Endodermal cell (in vitro differentiated cells): Measurements from ENCODE around the gene SHISAL2B. TPM values are rescaled to one million over a fixed set of nuclear protein-coding genes. Genes with fewer than 3 reads are reported as not detected.

Source experiments
- DNase-seq: peaks from one replicate; pipeline ENCODE4 v3.0.0-alpha.2; 2017
- H3K27ac ChIP-seq: 2 replicates; pipeline ENCODE4 v1.5.1; 2013; ENCODE audit warnings: mild to moderate bottlenecking, low read depth, low read length, moderate library complexity
- H3K27me3 ChIP-seq: 2 replicates; pipeline ENCODE4 v1.6.1; 2013; ENCODE audit warnings: mild to moderate bottlenecking, low read length, moderate library complexity; ENCODE audit not compliant: insufficient read depth, control insufficient read depth, poor library complexity, severe bottlenecking
- H3K36me3 ChIP-seq: 2 replicates; pipeline ENCODE4 v1.7.0; 2013; ENCODE audit warnings: mild to moderate bottlenecking, low read length, moderate library complexity; ENCODE audit not compliant: control insufficient read depth, insufficient read depth
- H3K4me1 ChIP-seq: one replicate; pipeline ENCODE4 v1.7.0; 2013; ENCODE audit warnings: low read length; ENCODE audit not compliant: control insufficient read depth, insufficient read depth
- H3K4me3 ChIP-seq: 2 replicates; pipeline ENCODE4 v1.5.1; 2013; ENCODE audit warnings: mild to moderate bottlenecking, low read length, moderate library complexity
- H3K9ac ChIP-seq: 2 replicates; pipeline ENCODE4 v1.6.1; 2013; ENCODE audit warnings: mild to moderate bottlenecking, low read length, moderate library complexity; ENCODE audit not compliant: poor library complexity, severe bottlenecking; ENCODE audit errors: extremely low read depth
- H3K9me3 ChIP-seq: 2 replicates; pipeline ENCODE4 v1.6.1; 2013; ENCODE audit warnings: mild to moderate bottlenecking, low read length, moderate library complexity; ENCODE audit not compliant: control insufficient read depth
- H3K27ac Mint-ChIP-seq: 2 replicates; pipeline ENCODE4 v1.8.0; 2020; ENCODE audit warnings: mixed read lengths
- H3K27me3 Mint-ChIP-seq: 2 replicates; pipeline ENCODE4 v1.8.0; 2021; ENCODE audit warnings: mild to moderate bottlenecking, mixed read lengths; ENCODE audit not compliant: insufficient read depth
- H3K36me3 Mint-ChIP-seq: 2 replicates; pipeline ENCODE4 v1.8.0; 2020; ENCODE audit warnings: low read depth, mixed read lengths
- H3K4me1 Mint-ChIP-seq: 2 replicates; pipeline ENCODE4 v1.8.0; 2020; ENCODE audit warnings: mixed read lengths
- H3K4me3 Mint-ChIP-seq: 2 replicates; pipeline ENCODE4 v1.8.0; 2020; ENCODE audit warnings: mild to moderate bottlenecking, moderate library complexity, mixed read lengths
- H3K9me3 Mint-ChIP-seq: 2 replicates; pipeline ENCODE4 v1.8.0; 2020; ENCODE audit warnings: mild to moderate bottlenecking, mixed read lengths
- CTCF ChIP-seq: fragments of 200-600 bp; sonication (generic); conservative IDR thresholded peaks from 2 replicates; pipeline ENCODE4 v1.5.0; 2021; ENCODE audit warnings: antibody characterized with exemption, mild to moderate bottlenecking
- WGBS, 2 experiments: methylation state at CpG; one replicate each; pipeline versions ENCODE4 v1.1.5 to v1.1.7; 2013; ENCODE audit warnings: missing lambda C conversion rate in 2 of 2, mixed read lengths in 1 of 2; ENCODE audit not compliant: insufficient coverage in 1 of 2, insufficient read length in 1 of 2; 5-methylcytosine and 5-hydroxymethylcytosine counted together
- total RNA-seq, 2 donors: library from RNA; stranded (reverse); fragmentation: NEBNext Ultra II Directional in 1 of 2; extraction: Animal tissue kit (Norgen Biotek cat#: 25700) in 1 of 2; gene quantifications; 2 replicates in 1 of 2; 3 replicates in 1 of 2; pipeline ENCODE4 v1.2.1, GENCODE V29; 2021

SHISAL2B gene
- total RNA-seq, 2 donors from 2014 or later = 112 to 143 TPM

- H3K36me3 ChIP-seq = no peaks in the 10 kb centered on the region
- peaks cover 4% of the 10 kb centered on the region for H3K4me1 ChIP-seq
- H3K27ac ChIP-seq = no peak overlapping the region
- H3K27me3 ChIP-seq = no peaks in the 10 kb centered on the region
- peak; percentile 70 for TF ChIP-seq CTCF
- H3K9me3 ChIP-seq = no peaks in the 10 kb centered on the region
- no peak overlapping the region for H3K9ac ChIP-seq
- Mint-ChIP-seq H3K4me1 (peaks cover 29% of the 10 kb centered on the region), H3K9me3 (no peaks in the 10 kb centered on the region), H3K27ac (no peak overlapping the region), H3K36me3 (no peaks in the 10 kb centered on the region), H3K27me3 (no peaks in the 10 kb centered on the region), H3K4me3 (no peak overlapping the region)
- WGBS, 2 experiments = 91 to 98% methylated on average over 7 of the region's 7 CpGs
- DNase-seq = peak; percentile 77
- H3K4me3 ChIP-seq = no peak overlapping the region
Observed at GRCh38 chr5:64682608-64683007, 7.7 kb upstream of the SHISAL2B start.

- H3K4me1 ChIP-seq = peaks cover 4% of the 10 kb centered on the region
- Mint-ChIP-seq H3K27me3 (no peaks in the 10 kb centered on the region), H3K36me3 (no peaks in the 10 kb centered on the region), H3K9me3 (no peaks in the 10 kb centered on the region), H3K4me3 (no peak overlapping the region), H3K4me1 (peaks cover 50% of the 10 kb centered on the region), H3K27ac (peak overlapping the region; percentile 32)
- TF ChIP-seq CTCF = no peak
- no peak overlapping the region for H3K9ac ChIP-seq
- no peaks in the 10 kb centered on the region for H3K9me3 ChIP-seq
- WGBS, 2 experiments = 75 to 85% methylated on average over 5 of the region's 5 CpGs
- no peak overlapping the region for H3K4me3 ChIP-seq
- DNase-seq = no peak
- H3K27me3 ChIP-seq = no peaks in the 10 kb centered on the region
- H3K36me3 ChIP-seq = no peaks in the 10 kb centered on the region
- H3K27ac ChIP-seq = no peak overlapping the region
Observed at GRCh38 chr5:64685866-64686265, 4.4 kb upstream of the SHISAL2B start.

- peaks cover 19% of the 10 kb centered on the region for H3K36me3 Mint-ChIP-seq
- peaks cover 2% of the 10 kb centered on the region for H3K9me3 Mint-ChIP-seq
- H3K4me1 Mint-ChIP-seq = peaks cover 59% of the 10 kb centered on the region
- 97% methylated on average over 3 of the region's 3 CpGs; no CpG with 5 or more reads in 1 of the 2 experiments for WGBS, 2 experiments
- no peak overlapping the region for H3K9ac ChIP-seq
- peaks cover 5% of the 10 kb centered on the region for H3K9me3 ChIP-seq
- TF ChIP-seq CTCF = no peak
- H3K27ac ChIP-seq = no peak overlapping the region
- no peak overlapping the region for H3K4me3 ChIP-seq
- peaks cover 4% of the 10 kb centered on the region for H3K4me1 ChIP-seq
- DNase-seq = no peak
- no peaks in the 10 kb centered on the region for H3K27me3 Mint-ChIP-seq
- no peaks in the 10 kb centered on the region for H3K27me3 ChIP-seq
- no peak overlapping the region for H3K4me3 Mint-ChIP-seq
- H3K36me3 ChIP-seq = peaks cover 2% of the 10 kb centered on the region
- H3K27ac Mint-ChIP-seq = no peak overlapping the region
Observed at GRCh38 chr5:64688391-64688790, 1.9 kb upstream of the SHISAL2B start.
